LNCaP clone FGC (cell line): ENCODE measurements around the gene CUEDC1.

Experiments
- DNase-seq: peaks from one replicate; pipeline ENCODE4 v3.0.0-alpha.2; 2011; ENCODE audit warnings: low read depth
- H3K4me3 ChIP-seq: 2 replicates; pipeline ENCODE4 v1.5.1; 2011; ENCODE audit warnings: mild to moderate bottlenecking, low read depth, low read length, control low read depth
- TF ChIP-seq, protein P1 (sequence below): IDR thresholded peaks from 2 replicates; pipeline ENCODE4 v1.5.1; 2012; ENCODE audit warnings: mild to moderate bottlenecking; ENCODE audit not compliant: control insufficient read depth, insufficient read depth; ENCODE audit errors: extremely low read depth

The CUEDC1 gene

DNA sequence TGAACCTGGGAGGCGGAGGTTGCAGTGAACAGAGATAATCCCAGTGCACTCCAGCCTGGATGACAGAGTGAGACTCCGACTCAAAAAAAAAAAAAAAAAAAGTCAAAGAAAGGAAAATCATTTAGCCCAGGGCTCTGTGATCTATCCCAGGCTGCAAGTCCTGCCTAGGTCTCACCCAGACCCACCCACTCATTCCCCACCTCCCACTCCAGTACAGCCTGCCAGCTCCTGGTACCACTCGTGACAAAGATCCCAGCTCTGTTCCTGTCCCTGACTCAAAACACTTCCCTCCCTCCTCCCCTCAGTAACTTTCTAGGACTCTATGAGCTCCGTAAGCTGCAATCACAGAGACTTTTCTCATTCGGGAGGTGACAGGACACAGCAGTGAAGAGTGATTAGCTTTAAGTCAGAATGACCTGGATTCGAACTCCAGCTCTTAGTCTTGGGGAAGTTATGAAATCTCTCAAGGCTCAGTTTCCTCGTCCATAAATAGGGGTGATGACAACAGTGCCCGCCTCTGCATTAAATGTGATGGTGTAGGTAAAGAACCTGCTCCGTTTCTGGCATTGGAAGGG lies 77.3 kb downstream of the CUEDC1 start:
- no peak for DNase-seq
- TF ChIP-seq, protein P1, sequence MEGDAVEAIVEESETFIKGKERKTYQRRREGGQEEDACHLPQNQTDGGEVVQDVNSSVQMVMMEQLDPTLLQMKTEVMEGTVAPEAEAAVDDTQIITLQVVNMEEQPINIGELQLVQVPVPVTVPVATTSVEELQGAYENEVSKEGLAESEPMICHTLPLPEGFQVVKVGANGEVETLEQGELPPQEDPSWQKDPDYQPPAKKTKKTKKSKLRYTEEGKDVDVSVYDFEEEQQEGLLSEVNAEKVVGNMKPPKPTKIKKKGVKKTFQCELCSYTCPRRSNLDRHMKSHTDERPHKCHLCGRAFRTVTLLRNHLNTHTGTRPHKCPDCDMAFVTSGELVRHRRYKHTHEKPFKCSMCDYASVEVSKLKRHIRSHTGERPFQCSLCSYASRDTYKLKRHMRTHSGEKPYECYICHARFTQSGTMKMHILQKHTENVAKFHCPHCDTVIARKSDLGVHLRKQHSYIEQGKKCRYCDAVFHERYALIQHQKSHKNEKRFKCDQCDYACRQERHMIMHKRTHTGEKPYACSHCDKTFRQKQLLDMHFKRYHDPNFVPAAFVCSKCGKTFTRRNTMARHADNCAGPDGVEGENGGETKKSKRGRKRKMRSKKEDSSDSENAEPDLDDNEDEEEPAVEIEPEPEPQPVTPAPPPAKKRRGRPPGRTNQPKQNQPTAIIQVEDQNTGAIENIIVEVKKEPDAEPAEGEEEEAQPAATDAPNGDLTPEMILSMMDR, result no peak
- H3K4me3 ChIP-seq, result no peak overlapping the region

DNA sequence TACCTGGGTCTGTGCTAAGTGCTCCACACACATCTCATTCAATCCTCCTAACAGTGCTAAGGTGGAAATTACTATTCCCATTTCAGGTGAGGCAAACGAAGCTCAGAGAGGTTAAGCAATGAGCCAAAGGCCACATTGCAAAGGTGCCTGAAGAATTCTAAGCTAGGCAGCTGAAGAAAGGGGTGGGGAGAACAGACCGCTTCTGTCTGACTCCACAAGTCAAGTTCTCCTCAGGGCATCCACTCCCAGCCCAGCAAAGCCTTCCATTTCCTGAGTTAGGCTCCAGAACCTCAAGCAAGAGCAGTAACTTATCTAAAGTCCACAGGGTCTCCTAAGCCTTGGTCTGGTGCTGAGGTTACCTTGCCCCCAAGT lies 78.4 kb downstream of the CUEDC1 start:
- H3K4me3 ChIP-seq, result no peak overlapping the region
- TF ChIP-seq, protein P1, result no peak

DNA sequence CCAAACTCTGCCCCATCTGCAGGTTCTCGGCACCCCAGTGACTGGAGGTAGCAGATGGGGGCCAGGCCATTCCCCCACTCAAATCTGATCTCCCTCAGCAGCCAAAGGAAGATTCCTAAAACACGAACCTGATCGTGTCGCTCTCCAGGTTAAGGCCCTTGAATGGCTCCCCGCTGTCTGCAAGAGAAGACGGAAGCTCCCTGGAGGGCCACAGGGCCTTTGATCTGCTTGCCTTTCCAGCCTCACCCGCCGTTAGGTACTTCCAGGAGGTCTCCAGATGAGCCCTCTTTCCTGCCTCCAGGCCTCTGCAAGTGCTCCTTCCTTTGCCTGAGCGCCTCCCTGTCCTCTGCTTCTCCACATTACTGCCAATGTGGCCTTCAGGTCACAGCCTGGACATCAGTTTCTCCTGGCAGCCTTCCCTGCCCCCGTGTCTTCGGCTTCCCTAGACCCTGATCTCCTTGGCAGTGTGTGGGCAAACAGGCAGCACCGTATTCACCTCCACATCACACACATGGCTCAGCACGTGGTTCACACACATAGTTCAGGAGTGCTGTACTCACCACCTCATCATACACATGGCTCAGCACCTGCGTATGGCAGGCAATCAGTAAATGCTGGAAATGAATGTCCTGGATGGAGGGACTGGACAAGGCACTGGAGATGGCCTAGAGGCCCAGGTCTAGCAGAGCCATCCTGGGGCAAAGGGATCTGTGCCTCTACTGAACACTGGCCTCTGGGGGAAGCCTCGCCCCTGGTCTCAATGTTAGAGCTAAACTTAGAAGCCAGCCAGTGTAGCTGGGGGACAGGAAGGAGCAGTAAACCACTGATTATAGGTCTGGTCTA lies 79.0 kb downstream of the CUEDC1 start:
- TF ChIP-seq, protein P1, result no peak
- H3K4me3 ChIP-seq, result no peak overlapping the region
- DNase-seq, result no peak

More for the DNA sequence above, 78.4 kb downstream of the CUEDC1 start:
- DNase-seq, result no peak

DNA sequence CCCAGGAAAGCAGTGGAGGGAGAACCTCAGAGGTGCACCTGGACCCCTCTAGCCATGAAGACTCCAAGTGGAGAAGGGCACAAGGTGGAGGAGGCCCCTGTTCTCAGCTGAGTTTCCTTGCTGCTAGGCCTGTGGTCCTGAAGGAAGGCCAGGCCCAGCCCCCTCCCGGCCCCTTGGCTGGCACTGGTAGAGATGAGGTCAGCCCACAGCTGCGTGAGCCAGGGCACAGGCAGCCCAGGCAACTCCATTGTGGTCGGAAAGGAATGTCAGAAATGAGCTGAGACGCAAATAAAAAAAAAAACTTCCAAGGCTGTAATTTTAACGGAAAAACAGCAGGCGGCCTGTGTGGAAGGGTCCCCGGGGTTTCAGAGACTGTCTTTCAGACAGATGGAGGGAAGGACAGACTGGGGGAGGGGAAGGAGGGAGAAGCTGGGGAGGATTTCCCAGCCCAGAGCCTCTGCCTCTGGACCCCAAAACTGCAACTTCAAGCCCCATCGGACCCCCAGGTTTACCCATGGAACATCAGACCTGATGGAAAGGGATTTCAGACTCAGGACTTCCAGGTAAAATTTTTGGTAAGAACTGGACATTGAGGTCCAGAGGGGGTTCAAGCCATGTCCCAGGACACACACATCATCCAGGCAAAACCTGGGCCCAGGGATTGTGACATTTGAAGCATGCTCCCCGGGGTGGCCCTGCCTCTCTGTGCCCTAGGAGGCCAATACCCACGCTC lies 79.8 kb downstream of the CUEDC1 start:
- no peak for DNase-seq
- no peak overlapping the region for H3K4me3 ChIP-seq
- TF ChIP-seq, protein P1, result no peak

DNA sequence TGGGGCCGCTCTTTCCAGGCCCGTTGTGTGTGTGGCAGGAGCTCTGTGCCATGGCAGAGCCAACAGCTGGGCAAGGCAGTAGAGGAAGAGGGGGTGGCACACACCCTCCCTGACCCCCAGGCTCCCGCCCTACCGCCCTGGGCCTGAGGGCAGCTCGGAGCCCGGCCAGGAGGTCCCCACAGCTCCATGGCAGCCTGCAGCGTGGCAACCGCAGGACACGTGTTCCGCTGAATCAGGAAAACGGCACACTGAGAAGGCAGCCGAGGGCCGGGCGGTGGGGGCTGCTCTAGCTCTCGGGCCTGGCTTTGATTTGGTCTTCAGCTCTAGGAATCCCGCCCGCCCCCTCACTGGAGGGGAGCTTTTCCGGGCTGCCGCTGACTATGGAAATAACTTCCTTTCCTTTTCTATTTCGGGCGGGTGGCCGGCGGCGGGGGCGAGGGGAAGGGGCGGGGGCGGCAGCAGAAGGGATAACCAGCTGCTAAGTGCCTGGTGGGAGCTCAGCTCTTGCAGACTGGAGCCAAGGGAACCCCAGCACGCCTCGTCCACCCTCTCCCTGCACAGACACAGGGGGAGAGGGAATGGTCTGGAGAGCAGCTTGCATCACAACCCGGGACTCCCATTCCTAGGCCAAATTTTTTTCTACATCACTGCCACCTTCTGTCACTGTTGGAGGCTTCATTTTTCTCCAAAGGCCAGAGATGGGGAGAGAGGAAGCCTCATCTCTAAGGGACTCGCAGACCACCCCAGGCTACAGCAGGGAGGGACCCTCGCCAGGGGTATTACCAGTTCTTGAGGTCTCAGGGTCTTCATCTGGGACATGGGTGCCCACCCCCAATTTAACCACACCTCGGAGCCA lies 80.5 kb downstream of the CUEDC1 start:
- DNase-seq, result no peak
- H3K4me3 ChIP-seq, result no peak overlapping the region
- TF ChIP-seq, protein P1, result no peak

DNA sequence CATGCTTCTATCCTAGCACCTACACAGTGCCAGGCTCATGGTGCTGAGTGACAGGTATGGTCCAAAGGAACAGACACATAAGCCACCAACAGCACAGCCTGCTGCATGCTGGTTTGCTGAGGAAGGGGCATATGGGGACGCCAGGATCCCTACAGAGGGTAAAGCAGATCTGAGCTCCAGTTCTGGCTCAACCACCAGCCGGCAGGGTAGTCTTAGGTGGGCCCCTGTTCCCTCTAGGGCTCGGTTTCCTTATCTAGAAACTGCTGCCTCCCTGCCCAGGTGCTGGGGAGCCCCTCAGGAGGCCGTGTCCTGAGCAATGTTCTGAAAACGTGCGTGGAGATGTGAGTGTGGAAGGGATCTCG lies 81.2 kb downstream of the CUEDC1 start:
- TF ChIP-seq, protein P1, result no peak
- H3K4me3 ChIP-seq, result no peak overlapping the region
- DNase-seq, result no peak
